ENCODE data around the gene MAZ.
"Not testable (repeated sequence)": the region's sequence is repeated elsewhere in the genome, so short reads cannot be mapped to it uniquely, and the experiment has no call there.

The MAZ gene

GRCh38 chr16:29806099-29806579, at the start of gene MAZ:
TSS of gene MAZ (plus strand) at chr16:29806529. CDS start at chr16:29806702, 173 bp downstream.
- DNase-seq (ENCODE audit: low read depth in 2 of 2): peak in 1 of 2 donors; percentile 74

- DNase-seq (ENCODE audit: low read depth in 2 of 2): no peak
These were observed 49.7 kb upstream of the MAZ start for GRCh38 chr16:29756654-29757053.

GRCh38 chr16:29757086-29757485, 49.2 kb upstream of the MAZ start:
- not testable (repeated sequence) for DNase-seq (ENCODE audit: low read depth in 2 of 2)

GRCh38 chr16:29757950-29758466, 48.3 kb upstream of the MAZ start:
- no peak for DNase-seq (ENCODE audit: low read depth in 2 of 2)

GRCh38 chr16:29760567-29761279, 45.6 kb upstream of the MAZ start:
- no peak for DNase-seq (ENCODE audit: low read depth in 2 of 2)

- DNase-seq (ENCODE audit: low read depth in 2 of 2): not testable (repeated sequence)
These were observed 45.1 kb upstream of the MAZ start for GRCh38 chr16:29761280-29761651.

- DNase-seq (ENCODE audit: low read depth in 2 of 2): no peak
These were observed 44.4 kb upstream of the MAZ start for GRCh38 chr16:29761882-29762281.

- DNase-seq (ENCODE audit: low read depth in 2 of 2): no peak
These were observed 43.0 kb upstream of the MAZ start for GRCh38 chr16:29763326-29763725.

- no peak for DNase-seq (ENCODE audit: low read depth in 2 of 2)
These were observed 40.9 kb upstream of the MAZ start for GRCh38 chr16:29765167-29766032.

- DNase-seq (ENCODE audit: low read depth in 2 of 2): no peak
These were observed 39.8 kb upstream of the MAZ start for GRCh38 chr16:29766571-29766970.

GRCh38 chr16:29767062-29767461, 39.3 kb upstream of the MAZ start:
- DNase-seq (ENCODE audit: low read depth in 2 of 2): no peak

GRCh38 chr16:29769507-29769906, 36.8 kb upstream of the MAZ start:
- no peak for DNase-seq (ENCODE audit: low read depth in 2 of 2)

GRCh38 chr16:29770250-29770929, 35.9 kb upstream of the MAZ start:
- DNase-seq (ENCODE audit: low read depth in 2 of 2): no peak

- not testable (repeated sequence) for DNase-seq (ENCODE audit: low read depth in 2 of 2)
These were observed 34.0 kb upstream of the MAZ start for GRCh38 chr16:29772330-29772729.

GRCh38 chr16:29774730-29775129, 31.6 kb upstream of the MAZ start:
- DNase-seq (ENCODE audit: low read depth in 2 of 2): no peak

GRCh38 chr16:29775742-29776408, 30.5 kb upstream of the MAZ start:
- DNase-seq (ENCODE audit: low read depth in 2 of 2): no peak

- no peak for DNase-seq (ENCODE audit: low read depth in 2 of 2)
These were observed 28.6 kb upstream of the MAZ start, which contains the start of gene ZG16 for GRCh38 chr16:29777576-29778350. TSS of gene ZG16 (plus strand) at chr16:29778256. CDS start at chr16:29779267, 1,011 bp downstream.

GRCh38 chr16:29779474-29779873, 26.9 kb upstream of the MAZ start:
- no peak for DNase-seq (ENCODE audit: low read depth in 2 of 2)

GRCh38 chr16:29783094-29783953, 23.0 kb upstream of the MAZ start:
- DNase-seq (ENCODE audit: low read depth in 2 of 2): not testable (repeated sequence)

- no peak for DNase-seq (ENCODE audit: low read depth in 2 of 2)
These were observed 22.2 kb upstream of the MAZ start for GRCh38 chr16:29784157-29784556.

Measured in stimulated activated CD8-positive, alpha-beta memory T cell treated with anti-CD3 and anti-CD28 coated beads, Interleukin-2, amount 100 ng/mL, for 48 hours (primary cell).